Measurements from ENCODE around the gene ETFBKMT. TPM values are rescaled to one million over a fixed set of nuclear protein-coding genes. Genes with fewer than 3 reads are reported as not detected.

ETFBKMT gene
- polyA plus RNA-seq, 2 of the 4 experiments (the other 2 are of a cell fraction): 0.87 to 1.4 TPM

GRCh38 chr12:31651893-31652521 is 7.5 kb upstream of the ETFBKMT start:
- Histone ChIP-seq H3K4me1 (peaks cover 8% of the 10 kb centered on the region; the same call in 2 of the 3 replicates), H3K4me3 (no peak overlapping the region), H3K9me3 (no peaks in the 10 kb centered on the region), H3K4me2 (no peak overlapping the region), H3K27ac (no peak overlapping the region)
- CTCF ChIA-PET: interaction anchor here (0.6 to 4.7 kb wide), 23 partner anchors 10 to 1103 kb away, joined by 3 to 81 read pairs (median 5); partner anchors contain the start of genes BICD1, FGD4, RESF1 and YARS2
- FAIRE-seq (no peak), DNase-seq (ENCODE audit: low read depth in 1 of 2, low spot score in 1 of 2) (no peak), ATAC-seq (no peak)
- WGBS (ENCODE audit: missing lambda C conversion rate): 89% methylated on average over 18 of the region's 18 CpGs
- POLR2A ChIA-PET: no interaction called here
- TF ChIP-seq ZC3H11A (IDR thresholded peaks at IDR 0.05) (no peak), NPAS2 (CRISPR knock-in tag; IDR thresholded peaks at IDR 0.05; ENCODE audit: borderline replicate concordance) (no peak)

- WGBS (ENCODE audit: missing lambda C conversion rate): 85% methylated on average over 4 of the region's 4 CpGs
- no peaks in the 10 kb centered on the region for H3K9me3 ChIP-seq
- ATAC-seq (no peak), FAIRE-seq (no peak), DNase-seq (ENCODE audit: low read depth in 1 of 2, low spot score in 1 of 2) (no peak)
- peaks cover 8% of the 10 kb centered on the region; the same call in 1 of the 3 replicates for H3K4me1 ChIP-seq
- H3K27ac ChIP-seq: no peak overlapping the region
- H3K4me3 ChIP-seq: no peak overlapping the region
- ChIA-PET CTCF (no interaction called here), POLR2A (no interaction called here)
- H3K4me2 ChIP-seq: no peak overlapping the region
- TF ChIP-seq RNF2 (IDR thresholded peaks at IDR 0.05; ENCODE audit: borderline replicate concordance, low read depth): no peak
- TF ChIP-seq RARB (CRISPR knock-in tag; IDR thresholded peaks at IDR 0.05): no peak
- TF ChIP-seq FOSB (CRISPR knock-in tag; IDR thresholded peaks at IDR 0.05): no peak
- TF ChIP-seq PBX3 (IDR thresholded peaks at IDR 0.05): no peak
- TF ChIP-seq EP300 (IDR thresholded peaks at IDR 0.05): no peak
Measured at GRCh38 chr12:31655208-31655607, 4.3 kb upstream of the ETFBKMT start.

GRCh38 chr12:31655792-31656191 is 3.7 kb upstream of the ETFBKMT start:
- DNase-seq (ENCODE audit: low read depth in 1 of 2, low spot score in 1 of 2) (no peak), FAIRE-seq (no peak), ATAC-seq (no peak)
- WGBS (ENCODE audit: missing lambda C conversion rate): 87% methylated on average over 1 of the region's 1 CpG
- H3K9me3 ChIP-seq: no peaks in the 10 kb centered on the region
- no peak overlapping the region for H3K4me3 ChIP-seq
- TF ChIP-seq ATOH8 (CRISPR knock-in tag; IDR thresholded peaks at IDR 0.05; ENCODE audit: low read depth) (no peak), BHLHE40 (IDR thresholded peaks at IDR 0.05; ENCODE audit: low read depth, low read length) (no peak), SREBF2 (IDR thresholded peaks at IDR 0.05) (no peak), EHF (CRISPR knock-in tag; IDR thresholded peaks at IDR 0.05) (no peak), RAD21 (conservative IDR thresholded peaks at IDR 0.05 in 1 of 2, IDR thresholded peaks at IDR 0.05 in 1 of 2) (no peak), JUNB (IDR thresholded peaks at IDR 0.05) (no peak), PBX3 (IDR thresholded peaks at IDR 0.05) (no peak)
- H3K27ac ChIP-seq: no peak overlapping the region
- H3K4me2 ChIP-seq: no peak overlapping the region
- POLR2A ChIA-PET: interaction anchor here (0.6 kb wide), 1 partner anchor 1099 kb away, joined by 4 read pairs; no protein-coding TSS in a partner anchor
- CTCF ChIA-PET: interaction anchor here (0.6 to 1.6 kb wide), 6 partner anchors 26 to 450 kb away, joined by 3 to 5 read pairs (median 4); no protein-coding TSS in a partner anchor
- peaks cover 11% of the 10 kb centered on the region; the same call in 2 of the 3 replicates for H3K4me1 ChIP-seq

GRCh38 chr12:31658471-31659086 is 909 bp upstream of the ETFBKMT start:
- H3K4me2 ChIP-seq: peak overlapping the region; percentile 76
- peak overlapping the region; percentile 81 to 87 for H3K27ac ChIP-seq
- DNase-seq (ENCODE audit: low read depth in 1 of 2, low spot score in 1 of 2) (no peak), FAIRE-seq (no peak), ATAC-seq (peak; percentile 22 to 38; a peak in 5 of 6 replicates)
- WGBS (ENCODE audit: missing lambda C conversion rate): 21% methylated on average over 11 of the region's 11 CpGs
- CTCF ChIA-PET: interaction anchor here (0.9 to 2.0 kb wide), 4 partner anchors 12 to 647 kb away, joined by 3 to 7 read pairs (median 4); no protein-coding TSS in a partner anchor
- peak overlapping the region; percentile 62 for H3K4me3 ChIP-seq
- TF ChIP-seq TFCP2L1 (CRISPR knock-in tag; IDR thresholded peaks at IDR 0.05) (no peak), POLR2AphosphoS2 (conservative IDR thresholded peaks at IDR 0.05; ENCODE audit: low read length) (no peak), ZFP36 (IDR thresholded peaks at IDR 0.05; ENCODE audit: borderline replicate concordance, partially characterized antibody) (no peak), RAD21 (conservative IDR thresholded peaks at IDR 0.05 in 1 of 2, IDR thresholded peaks at IDR 0.05 in 1 of 2) (no peak), E2F6 (IDR thresholded peaks at IDR 0.05; ENCODE audit: borderline replicate concordance, low read depth) (no peak), ZC3H11A (IDR thresholded peaks at IDR 0.05) (no peak), JUN (IDR thresholded peaks at IDR 0.05) (no peak), CBX8 (IDR thresholded peaks at IDR 0.05) (no peak), HMGXB4 (CRISPR knock-in tag; IDR thresholded peaks at IDR 0.05; ENCODE audit: borderline replicate concordance) (no peak)
- POLR2A ChIA-PET: interaction anchor here (1.0 to 1.7 kb wide), 4 partner anchors 70 to 546 kb away, joined by 3 to 11 read pairs (median 6); partner anchors contain the start of genes AMN1 and RESF1
- H3K4me1 ChIP-seq: peaks cover 8% of the 10 kb centered on the region; the same call in 2 of the 3 replicates
- H3K9me3 ChIP-seq: no peaks in the 10 kb centered on the region
